Loucy (cell line): ENCODE measurements around the gene ZBTB21.
A peak's percentile ranks its signal among the peaks of the same experiment; 100 is the strongest.
"Not testable (repeated sequence)": the region's sequence is repeated elsewhere in the genome, so short reads cannot be mapped to it uniquely, and the experiment has no call there.

Experiments
- H2AFZ ChIP-seq: fragments of 200-600 bp; sonication (generic); 2 replicates; pipeline ENCODE4 v1.6.0; 2016; ENCODE audit warnings: antibody characterized with exemption, mild to moderate bottlenecking, low read length, moderate library complexity
- H3F3A ChIP-seq: fragments of 200-600 bp; 2 replicates; pipeline ENCODE4 v1.6.0; 2016; ENCODE audit warnings: antibody characterized with exemption, low read depth, mild to moderate bottlenecking
- H3K27me3 ChIP-seq: fragments of 200-600 bp; sonication (generic); 2 replicates; pipeline ENCODE4 v1.6.1; 2014; ENCODE audit warnings: low read length, mild to moderate bottlenecking; ENCODE audit not compliant: insufficient read depth, poor library complexity, severe bottlenecking
- H3K36me3 ChIP-seq: fragments of 200-600 bp; sonication (generic); 2 replicates; pipeline ENCODE4 v1.6.1; 2016; ENCODE audit warnings: low read length; ENCODE audit not compliant: insufficient read depth
- H3K4me1 ChIP-seq: fragments of 200-600 bp; sonication (generic); 2 replicates; pipeline ENCODE4 v1.5.1; 2014; ENCODE audit warnings: low read length, mild to moderate bottlenecking; ENCODE audit not compliant: insufficient read depth, poor library complexity, severe bottlenecking
- H3K4me2 ChIP-seq: fragments of 200-600 bp; sonication (generic); 2 replicates; pipeline ENCODE4 v1.6.0; 2014; ENCODE audit warnings: antibody characterized with exemption, low read length, low read depth, mild to moderate bottlenecking; ENCODE audit not compliant: poor library complexity, severe bottlenecking
- H3K4me3 ChIP-seq: fragments of 200-600 bp; sonication (generic); 2 replicates; pipeline ENCODE4 v1.5.1; 2014; ENCODE audit warnings: low read length, mild to moderate bottlenecking, mixed read lengths; ENCODE audit not compliant: poor library complexity, severe bottlenecking
- H3K79me2 ChIP-seq: fragments of 200-600 bp; sonication (generic); 2 replicates; pipeline ENCODE4 v1.6.1; 2014; ENCODE audit warnings: low read length; ENCODE audit not compliant: insufficient read depth
- H3K9ac ChIP-seq: fragments of 200-600 bp; sonication (generic); 2 replicates; pipeline ENCODE4 v1.6.0; 2014; ENCODE audit warnings: mild to moderate bottlenecking, low read depth, low read length, moderate library complexity; ENCODE audit not compliant: poor library complexity, severe bottlenecking
- H3K9me2 ChIP-seq: fragments of 200-600 bp; sonication (generic); replicated peaks from 2 replicates; pipeline ENCODE4 v1.6.1; 2016; ENCODE audit warnings: low read depth, low read length, mixed read lengths
- H3K9me3 ChIP-seq: fragments of 200-600 bp; sonication (generic); 2 replicates; pipeline ENCODE4 v1.6.1; 2014; ENCODE audit warnings: mild to moderate bottlenecking, antibody characterized with exemption, low read length, low read depth; ENCODE audit not compliant: insufficient read depth
- H4K20me1 ChIP-seq: fragments of 200-600 bp; sonication (generic); 2 replicates; pipeline ENCODE4 v1.6.0; 2014; ENCODE audit warnings: antibody characterized with exemption, low read length, mild to moderate bottlenecking; ENCODE audit not compliant: insufficient read depth, poor library complexity, severe bottlenecking
- CTCF ChIP-seq: fragments of 200-600 bp; sonication (generic); conservative IDR thresholded peaks from 2 replicates; pipeline ENCODE4 v1.5.1; 2014; ENCODE audit warnings: mild to moderate bottlenecking, antibody characterized with exemption, low read length
- EZH2phosphoT487 ChIP-seq: fragments of 200-600 bp; IDR thresholded peaks from 2 replicates; pipeline ENCODE4 v1.6.1; 2018; ENCODE audit warnings: antibody characterized with exemption, mild to moderate bottlenecking, moderate library complexity, borderline replicate concordance

The ZBTB21 gene

GRCh38 chr21:41961282-41961701 lies 48.9 kb downstream of the ZBTB21 start:
- TF ChIP-seq EZH2phosphoT487 (no peak), CTCF (no peak)
- H3F3A ChIP-seq, result peaks cover 11% of the 10 kb centered on the region; the same call in 1 of the 2 replicates
- no peaks in the 10 kb centered on the region for H3K9me2 ChIP-seq
- H3K9me3 ChIP-seq, result no peaks in the 10 kb centered on the region
- H3K36me3 ChIP-seq, result no peaks in the 10 kb centered on the region
- H3K27me3 ChIP-seq, result no peaks in the 10 kb centered on the region
- peak overlapping the region; percentile 53 for H3K4me2 ChIP-seq
- H2AFZ ChIP-seq, result peak overlapping the region; percentile 73; the same call in 1 of the 2 replicates
- H4K20me1 ChIP-seq, result no peaks in the 10 kb centered on the region
- peaks cover 43% of the 10 kb centered on the region for H3K4me1 ChIP-seq
- no peaks in the 10 kb centered on the region for H3K79me2 ChIP-seq
- peak overlapping the region; percentile 43 for H3K4me3 ChIP-seq
- peak overlapping the region; percentile 64 for H3K9ac ChIP-seq

DNA sequence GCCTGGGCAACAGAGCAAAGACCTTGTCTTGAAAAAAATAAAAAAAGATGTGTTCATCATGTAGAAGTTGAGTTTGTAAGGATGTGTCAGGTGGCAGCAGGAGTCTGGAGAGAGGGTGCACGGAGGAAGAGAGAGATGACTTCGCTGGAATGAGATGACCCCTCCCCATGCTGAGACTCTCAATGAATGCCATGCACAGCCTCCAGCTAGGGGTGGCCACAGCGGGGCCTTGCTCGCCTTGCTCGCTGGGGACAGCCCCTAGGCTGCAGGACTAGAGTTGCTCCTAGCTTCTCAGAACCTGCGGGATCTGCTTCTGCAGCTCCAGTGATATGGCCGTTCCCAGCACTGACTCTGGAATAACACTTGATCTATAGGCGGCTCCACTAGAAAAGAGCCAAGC lies 49.8 kb downstream of the ZBTB21 start:
- Histone ChIP-seq H2AFZ (no peak overlapping the region), H3K9ac (no peak overlapping the region), H3F3A (peaks cover 14% of the 10 kb centered on the region; the same call in 1 of the 2 replicates), H4K20me1 (no peaks in the 10 kb centered on the region), H3K4me1 (peaks cover 49% of the 10 kb centered on the region), H3K9me2 (no peaks in the 10 kb centered on the region), H3K4me2 (no peak overlapping the region), H3K4me3 (no peak overlapping the region), H3K36me3 (no peaks in the 10 kb centered on the region), H3K79me2 (no peaks in the 10 kb centered on the region), H3K27me3 (no peaks in the 10 kb centered on the region), H3K9me3 (no peaks in the 10 kb centered on the region)
- TF ChIP-seq CTCF (no peak), EZH2phosphoT487 (no peak)

DNA sequence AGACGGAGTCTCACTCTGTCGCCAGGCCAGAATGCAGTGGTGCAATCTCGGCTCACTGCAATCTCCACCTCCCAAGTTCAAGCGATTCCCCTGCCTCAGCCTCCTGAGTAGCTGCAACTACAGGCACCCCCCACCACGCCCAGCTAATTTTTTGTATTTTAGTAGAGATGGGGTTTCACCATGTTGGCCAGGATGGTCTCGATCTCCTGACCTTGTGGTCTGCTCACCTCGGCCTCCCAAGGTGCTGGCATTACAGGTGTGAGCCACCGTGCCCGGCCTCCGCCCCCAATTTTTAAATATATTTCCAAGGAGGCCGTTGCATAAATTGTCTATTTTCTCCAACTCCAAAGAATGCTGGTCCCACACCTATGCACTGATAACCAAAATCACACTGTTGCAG lies 50.5 kb downstream of the ZBTB21 start:
- H2AFZ ChIP-seq, H3K9me2 ChIP-seq, H3K4me2 ChIP-seq, H3K9me3 ChIP-seq, H3K27me3 ChIP-seq, H3K36me3 ChIP-seq, H3K9ac ChIP-seq, H3K79me2 ChIP-seq, H3K4me3 ChIP-seq, H4K20me1 ChIP-seq: not testable (repeated sequence)
- Histone ChIP-seq H3K4me1 (peaks cover 49% of the 10 kb centered on the region), H3F3A (peaks cover 14% of the 10 kb centered on the region; the same call in 1 of the 2 replicates)

DNA sequence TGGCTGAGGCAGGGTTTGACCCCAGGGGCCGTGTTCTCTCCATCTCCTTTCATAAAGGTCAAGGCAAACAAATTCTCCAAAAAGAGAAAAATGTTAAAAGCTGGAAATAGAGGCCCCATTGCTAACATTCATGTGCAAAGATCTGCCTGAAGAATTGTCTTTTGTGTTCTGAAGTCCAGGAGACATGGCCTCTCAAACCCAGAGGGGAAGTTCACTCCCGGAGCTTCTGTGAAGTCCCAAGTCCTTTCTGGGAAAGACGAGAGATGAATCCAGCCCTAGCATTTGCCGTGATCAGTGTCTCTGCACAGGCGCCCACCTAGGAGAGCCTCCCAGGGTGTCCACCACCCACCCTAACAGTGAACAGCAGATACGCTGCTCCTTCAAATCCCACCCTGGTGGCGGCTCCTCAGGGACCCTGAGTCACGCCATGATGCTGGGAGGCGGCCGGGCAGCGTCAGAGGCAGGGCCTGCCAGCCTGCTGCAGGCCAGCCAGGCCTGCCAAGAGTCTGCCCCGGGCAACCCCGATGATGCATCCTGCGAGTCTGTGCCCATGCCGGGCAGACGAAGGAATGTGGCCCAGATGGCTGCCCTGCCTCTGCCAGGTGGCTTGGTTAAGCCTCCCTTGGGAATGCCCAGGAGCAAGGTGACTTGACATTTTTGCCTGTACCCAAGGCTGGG lies 51.1 kb downstream of the ZBTB21 start:
- Histone ChIP-seq H3K9me3 (no peaks in the 10 kb centered on the region), H3K79me2 (no peaks in the 10 kb centered on the region), H3K4me2 (no peak overlapping the region), H3K4me1 (peaks cover 49% of the 10 kb centered on the region), H2AFZ (no peak overlapping the region), H3K36me3 (no peaks in the 10 kb centered on the region), H3K4me3 (no peak overlapping the region), H3F3A (peaks cover 14% of the 10 kb centered on the region; the same call in 1 of the 2 replicates), H3K27me3 (no peaks in the 10 kb centered on the region), H3K9me2 (no peaks in the 10 kb centered on the region), H4K20me1 (no peaks in the 10 kb centered on the region), H3K9ac (no peak overlapping the region)
- TF ChIP-seq EZH2phosphoT487 (no peak), CTCF (no peak)
